ENCODE results near the gene VKORC1L1. TPM values are rescaled to one million over a fixed set of nuclear protein-coding genes. Genes with fewer than 3 reads are reported as not detected.

The VKORC1L1 gene
- total and polyA plus RNA-seq, 2 of the 8 experiments (the other 6 are each of a cell fraction or from before 2014, with no cell fraction given), result 12.7 to 45.3 TPM

GRCh38 chr7:65924193-65924592, 51.3 kb downstream of the VKORC1L1 start:
- Histone ChIP-seq H4K91ac (replicated peaks; ENCODE audit: insufficient read length, low read length) (no peak overlapping the region), H3K4ac (replicated peaks; ENCODE audit: insufficient read length, low read depth, low read length) (no peak overlapping the region), H3K4me3 (ENCODE audit: extremely low read depth in 1 of 4, insufficient read depth in 2 of 4, low read depth in 3 of 4, low read length in 4 of 4) (no peak overlapping the region), H3K18ac (ENCODE audit: extremely low read depth, low read length) (no peak overlapping the region), H2AK5ac (ENCODE audit: low read depth, low read length) (no peak overlapping the region), H2BK5ac (ENCODE audit: low read depth, low read length) (no peak overlapping the region), H3K9me3 (ENCODE audit: insufficient read depth in 2 of 2, low read depth in 1 of 2, low read length in 1 of 2) (no peaks in the 10 kb centered on the region), H3K4me1 (replicated peaks in 1 of 4; ENCODE audit: control insufficient read depth in 3 of 4, insufficient read depth in 4 of 4, low read length in 3 of 4) (no peaks in the 10 kb centered on the region; a peak in 1 of 7 replicates), H2AFZ (ENCODE audit: low read length) (no peak overlapping the region), H3K36me3 (ENCODE audit: control insufficient read depth in 2 of 4, insufficient read depth in 4 of 4, low read length in 3 of 4) (no peaks in the 10 kb centered on the region), H3K23me2 (ENCODE audit: low read depth, low read length) (no peaks in the 10 kb centered on the region), H2BK20ac (ENCODE audit: low read length) (no peak overlapping the region), H2BK15ac (ENCODE audit: low read length) (no peak overlapping the region), H3K56ac (replicated peaks; ENCODE audit: insufficient read length, low read depth, low read length) (no peak overlapping the region), H4K8ac (ENCODE audit: extremely low read depth, insufficient read depth, low read length) (no peak overlapping the region), H3K14ac (ENCODE audit: insufficient read length) (no peak overlapping the region), H2BK12ac (ENCODE audit: low read depth, low read length) (no peak overlapping the region), H2BK120ac (replicated peaks; ENCODE audit: low read depth, low read length) (no peak overlapping the region), H3K23ac (ENCODE audit: insufficient read length) (no peak overlapping the region), H4K5ac (ENCODE audit: insufficient read length, low read depth, low read length) (no peak overlapping the region), H3K27ac (ENCODE audit: low read depth, low read length) (no peak overlapping the region), H3K79me2 (ENCODE audit: control insufficient read depth in 1 of 2, insufficient read depth in 2 of 2, low read length in 2 of 2) (peaks cover 0 to 28% of the 10 kb centered on the region in 2 experiments; a peak in 2 of 4 replicates), H4K20me1 (replicated peaks in 1 of 2; ENCODE audit: control insufficient read depth in 1 of 2, insufficient read depth in 2 of 2, low read length in 2 of 2) (peaks cover 0 to 5% of the 10 kb centered on the region in 2 experiments), H3K27me3 (replicated peaks in 1 of 4; ENCODE audit: control insufficient read depth in 3 of 4, extremely low read depth in 1 of 4, insufficient read depth in 3 of 4, low read length in 3 of 4) (no peaks in the 10 kb centered on the region), H3K9ac (replicated peaks in 1 of 4; ENCODE audit: extremely low read depth in 1 of 4, low read depth in 3 of 4, low read length in 3 of 4) (no peak overlapping the region; a peak in 1 of 7 replicates), H3K4me2 (ENCODE audit: insufficient read depth in 1 of 2, low read depth in 2 of 2, low read length in 2 of 2) (no peak overlapping the region), H3K79me1 (ENCODE audit: low read depth, low read length) (no peaks in the 10 kb centered on the region; the same call in 1 of the 2 replicates)
- CTCF ChIA-PET (ENCODE audit: partially characterized antibody), result no interaction called here
- FAIRE-seq (no peak), DNase-seq (ENCODE audit: low read depth in 1 of 2, low spot score in 2 of 2) (no peak)
- TF ChIP-seq SIRT6 (IDR thresholded peaks at IDR 0.05; ENCODE audit: low read length) (no peak), CTBP2 (IDR thresholded peaks at IDR 0.05; ENCODE audit: borderline replicate concordance, insufficient read depth, insufficient read length, low read length) (no peak), SP2 (IDR thresholded peaks at IDR 0.05; ENCODE audit: low read length) (no peak), SP1 (IDR thresholded peaks at IDR 0.05; ENCODE audit: low read depth, low read length) (no peak), TEAD4 (IDR thresholded peaks at IDR 0.05; ENCODE audit: low read depth, low read length) (no peak), ATF2 (IDR thresholded peaks at IDR 0.05; ENCODE audit: low read length) (no peak), POLR2A (IDR thresholded peaks at IDR 0.05; ENCODE audit: control extremely low read depth in 1 of 2, low read depth in 2 of 2, low read length in 2 of 2) (no peak), MAX (IDR thresholded peaks at IDR 0.05) (no peak), EZH2 (IDR thresholded peaks at IDR 0.05; ENCODE audit: low read depth, low read length, severe bottlenecking) (no peak), TAF1 (IDR thresholded peaks at IDR 0.05; ENCODE audit: low read depth, low read length) (no peak), SUZ12 (IDR thresholded peaks at IDR 0.05; ENCODE audit: low read length) (no peak), KDM4A (IDR thresholded peaks at IDR 0.05; ENCODE audit: low read depth, low read length, severe bottlenecking) (no peak), JUN (IDR thresholded peaks at IDR 0.05; ENCODE audit: low read depth, low read length) (no peak), GTF2F1 (IDR thresholded peaks at IDR 0.05; ENCODE audit: borderline replicate concordance, low read depth, low read length) (no peak)
- WGBS, 2 experiments (ENCODE audit: extremely low coverage in 1 of 2, insufficient coverage in 1 of 2, insufficient read length in 1 of 2, insufficient replicate concordance in 2 of 2, low coverage in 1 of 2, low lambda C conversion rate in 2 of 2, missing lambda C conversion rate in 1 of 2), result 85% methylated on average over 4 of the region's 4 CpGs; no CpG with 5 or more reads in 1 of the 2 experiments
- POLR2A ChIA-PET (ENCODE audit: partially characterized antibody), result no interaction called here
